Fibroblast of mammary gland (primary cell): ENCODE measurements around the gene TMEM132E.

Source experiments
- DNase-seq: peaks from one replicate; pipeline ENCODE4 v3.0.0-alpha.2; 2010; ENCODE audit warnings: low read depth
- H3K4me3 ChIP-seq: 2 replicates; pipeline ENCODE4 v1.5.1; 2011; ENCODE audit warnings: low read depth, mild to moderate bottlenecking, low read length, moderate library complexity; ENCODE audit not compliant: control insufficient read depth
- TF ChIP-seq, protein P1 (sequence below): conservative IDR thresholded peaks from 2 replicates; pipeline ENCODE4 v1.5.1; 2011; ENCODE audit warnings: low read depth, low read length, inconsistent platforms; ENCODE audit not compliant: control insufficient read depth, insufficient read depth

TMEM132E gene

DNA sequence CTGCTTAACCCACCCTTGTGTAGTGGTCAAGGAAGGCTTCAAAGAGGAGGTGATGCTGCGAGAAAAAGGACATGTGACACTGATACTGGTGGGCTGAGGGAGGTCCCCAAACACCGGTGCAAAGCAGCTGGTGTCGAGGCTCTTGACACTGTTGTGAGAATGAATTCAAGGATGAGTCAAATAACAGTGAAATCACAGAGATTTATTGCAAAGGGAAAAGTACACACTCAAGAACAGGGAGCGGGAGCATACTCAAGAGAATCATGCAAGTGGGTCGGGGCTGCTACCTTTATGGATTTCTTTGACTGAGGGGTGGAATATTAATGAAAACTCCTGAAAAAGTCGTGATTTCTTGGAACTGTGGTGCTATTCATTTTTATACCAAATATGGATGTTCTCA lies 31.1 kb downstream of the TMEM132E start:
- H3K4me3 ChIP-seq: no peak overlapping the region
- TF ChIP-seq, protein P1, sequence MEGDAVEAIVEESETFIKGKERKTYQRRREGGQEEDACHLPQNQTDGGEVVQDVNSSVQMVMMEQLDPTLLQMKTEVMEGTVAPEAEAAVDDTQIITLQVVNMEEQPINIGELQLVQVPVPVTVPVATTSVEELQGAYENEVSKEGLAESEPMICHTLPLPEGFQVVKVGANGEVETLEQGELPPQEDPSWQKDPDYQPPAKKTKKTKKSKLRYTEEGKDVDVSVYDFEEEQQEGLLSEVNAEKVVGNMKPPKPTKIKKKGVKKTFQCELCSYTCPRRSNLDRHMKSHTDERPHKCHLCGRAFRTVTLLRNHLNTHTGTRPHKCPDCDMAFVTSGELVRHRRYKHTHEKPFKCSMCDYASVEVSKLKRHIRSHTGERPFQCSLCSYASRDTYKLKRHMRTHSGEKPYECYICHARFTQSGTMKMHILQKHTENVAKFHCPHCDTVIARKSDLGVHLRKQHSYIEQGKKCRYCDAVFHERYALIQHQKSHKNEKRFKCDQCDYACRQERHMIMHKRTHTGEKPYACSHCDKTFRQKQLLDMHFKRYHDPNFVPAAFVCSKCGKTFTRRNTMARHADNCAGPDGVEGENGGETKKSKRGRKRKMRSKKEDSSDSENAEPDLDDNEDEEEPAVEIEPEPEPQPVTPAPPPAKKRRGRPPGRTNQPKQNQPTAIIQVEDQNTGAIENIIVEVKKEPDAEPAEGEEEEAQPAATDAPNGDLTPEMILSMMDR: no peak
- no peak for DNase-seq

DNA sequence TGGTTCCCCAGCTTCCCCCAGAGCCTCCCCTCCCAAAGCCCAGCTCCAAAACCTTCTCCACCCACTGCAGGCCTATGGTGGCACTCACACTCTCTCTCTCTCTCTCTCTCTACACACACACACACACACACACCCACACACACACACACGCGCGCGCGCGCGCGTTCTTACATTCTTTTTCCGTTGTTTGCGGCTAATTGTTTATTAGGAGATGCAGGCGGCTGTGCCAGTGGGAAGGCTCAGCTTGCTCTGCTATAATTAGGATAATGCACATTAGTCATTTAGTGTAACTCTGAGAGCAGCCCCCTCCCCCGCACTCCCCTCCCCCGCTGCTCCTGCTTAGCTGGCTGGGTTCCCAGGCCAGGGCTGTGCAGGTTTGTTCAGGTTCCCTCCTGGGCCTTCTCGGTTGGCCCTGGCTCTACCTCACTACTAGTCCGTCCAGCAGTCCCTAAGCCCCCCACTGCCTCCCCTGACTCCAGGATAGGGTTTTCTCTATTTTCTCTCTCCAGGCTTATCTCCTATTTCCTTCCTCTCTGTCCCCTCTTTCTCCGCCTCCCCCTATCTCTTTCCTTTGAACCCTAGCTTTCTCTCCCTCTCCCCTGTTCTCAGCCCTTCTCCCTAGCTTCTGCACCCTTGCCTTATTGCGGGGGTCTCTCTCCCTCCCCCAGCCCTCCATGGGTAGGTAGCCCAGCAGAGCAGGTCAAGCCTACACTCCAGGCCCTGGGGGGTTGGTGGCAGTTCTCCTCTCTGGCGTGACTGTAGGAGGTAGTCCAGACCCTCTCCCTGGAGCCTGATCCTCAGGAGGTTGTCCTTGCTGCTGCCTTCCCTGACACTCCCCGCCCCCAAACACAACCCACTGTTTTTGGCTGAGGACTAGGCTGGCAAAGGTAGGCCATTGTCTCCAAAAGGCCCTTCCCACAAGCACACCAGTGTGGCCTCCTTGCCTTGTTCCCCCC lies 34.0 kb downstream of the TMEM132E start:
- TF ChIP-seq, protein P1: no peak
- H3K4me3 ChIP-seq: no peak overlapping the region
- no peak for DNase-seq

DNA sequence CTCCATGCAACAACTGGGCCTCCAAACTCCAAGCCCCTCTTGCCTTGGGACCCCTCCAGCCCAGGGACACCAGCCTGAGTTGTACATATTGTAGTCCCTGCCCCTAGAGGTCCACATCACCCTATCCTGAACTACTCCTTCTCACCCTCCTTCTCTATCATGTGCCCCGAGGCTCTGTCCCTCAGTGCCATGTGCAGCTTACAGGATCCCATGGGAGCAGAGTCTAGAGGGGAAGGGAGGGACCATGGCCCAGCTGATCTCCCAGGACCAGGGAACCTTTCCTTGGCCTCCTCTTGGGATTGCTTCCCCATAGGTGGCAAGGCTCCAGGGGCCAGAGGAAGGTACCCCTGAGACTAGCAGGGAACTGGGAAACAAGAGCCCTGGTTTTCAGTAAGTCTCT lies 35.3 kb downstream of the TMEM132E start:
- H3K4me3 ChIP-seq: no peak overlapping the region
- TF ChIP-seq, protein P1: no peak
- no peak for DNase-seq

DNA sequence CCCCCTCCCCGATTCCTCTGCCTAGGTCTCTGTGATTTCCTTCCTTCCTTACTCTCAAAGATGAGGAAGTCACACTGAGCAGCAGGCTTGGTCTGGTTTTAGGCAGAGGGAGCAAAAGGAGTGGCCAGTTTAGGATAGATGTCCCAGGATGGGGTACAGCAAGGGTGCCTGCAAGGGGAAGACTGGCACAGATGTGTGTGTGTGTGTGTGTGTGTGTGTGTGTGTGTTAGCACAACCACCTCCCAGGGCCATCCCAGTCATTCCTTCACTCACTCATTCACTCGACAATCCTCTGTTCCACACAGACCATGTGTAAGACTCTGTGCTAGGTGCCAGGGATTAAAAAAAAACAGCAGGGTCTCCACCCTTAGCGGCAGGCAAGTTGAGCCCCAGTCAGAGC lies 35.9 kb downstream of the TMEM132E start:
- TF ChIP-seq, protein P1: no peak
- no peak for DNase-seq

DNA sequence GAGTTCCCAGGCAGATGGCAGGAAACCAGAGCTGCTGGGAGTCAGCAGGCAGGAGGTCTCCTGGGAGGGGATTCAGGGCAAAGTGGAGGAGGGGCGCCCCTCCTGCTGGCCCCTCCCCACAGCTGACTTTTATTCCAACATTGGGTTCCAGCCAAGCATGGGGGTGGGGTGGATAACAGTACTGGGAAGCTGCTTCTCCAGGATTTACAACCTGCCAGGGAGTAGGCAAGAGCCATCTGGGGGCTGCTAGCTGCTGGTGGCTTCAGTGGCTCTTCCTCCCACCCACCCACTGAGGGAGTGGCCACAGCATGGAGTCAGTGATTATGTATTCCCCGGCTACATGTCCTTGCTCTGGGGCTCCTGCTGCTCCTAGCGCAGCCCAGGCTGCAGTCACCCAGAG lies 36.8 kb downstream of the TMEM132E start:
- no peak overlapping the region for H3K4me3 ChIP-seq
- DNase-seq: no peak
- TF ChIP-seq, protein P1: no peak

More for the DNA sequence above, 35.9 kb downstream of the TMEM132E start:
- no peak overlapping the region for H3K4me3 ChIP-seq

DNA sequence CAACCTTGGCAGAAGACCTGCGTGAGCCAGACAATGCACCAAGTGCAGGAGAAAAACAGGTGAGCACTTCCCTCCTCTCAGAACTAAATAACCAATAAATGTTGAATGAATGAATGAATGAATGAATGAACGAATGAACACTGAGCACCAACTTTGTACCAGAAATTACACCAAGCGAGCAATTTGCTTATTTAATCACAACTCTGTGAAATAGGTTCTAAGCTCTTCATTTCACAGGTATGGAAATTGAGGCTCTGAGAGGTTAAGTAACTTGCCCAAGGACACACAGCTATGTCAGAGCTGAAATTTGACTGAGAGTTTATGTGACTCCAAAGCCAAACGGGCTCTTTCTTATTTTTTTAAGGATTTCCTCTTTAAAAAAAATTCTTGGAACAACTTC lies 38.0 kb downstream of the TMEM132E start:
- H3K4me3 ChIP-seq: no peak overlapping the region
- no peak for DNase-seq
- TF ChIP-seq, protein P1: no peak
